GM13976 (cell line): ENCODE measurements around the gene MTREX.

Experiments used
- DNase-seq: peaks from one replicate; pipeline ENCODE4 v3.0.0; 2012; ENCODE audit warnings: low spot score
- CTCF ChIP-seq: IDR thresholded peaks from 2 replicates; pipeline ENCODE4 v1.5.1; 2012; ENCODE audit warnings: borderline replicate concordance, mild to moderate bottlenecking; ENCODE audit not compliant: insufficient read depth; ENCODE audit errors: extremely low read depth, missing control alignments, control extremely low read depth
- in situ Hi-C: fragments of 300-500 bp; cut with MboI; formaldehyde crosslinking; loops from one replicate; pipeline ENCODE4 v1.12.0; 2022; ENCODE audit warnings: low sequenced_read_pairs, mixed read lengths, inconsistent platforms; ENCODE audit not compliant: unreplicated experiment

The MTREX gene

GRCh38 chr5:55393501-55394175, 85.8 kb downstream of the MTREX start:
- TF ChIP-seq CTCF: no peak
- in situ Hi-C loops: no loop called here
- DNase-seq: no peak

GRCh38 chr5:55402199-55402598, 94.4 kb downstream of the MTREX start:
- DNase-seq: no peak
- TF ChIP-seq CTCF: no peak
- in situ Hi-C loops: no loop called here

GRCh38 chr5:55406292-55406691, 98.5 kb downstream of the MTREX start:
- TF ChIP-seq CTCF: no peak
- in situ Hi-C loops: no loop called here
- no peak for DNase-seq

- DNase-seq: no peak
- in situ Hi-C loops: no loop called here
These were observed 99.4 kb downstream of the MTREX start for GRCh38 chr5:55407059-55407684.

GRCh38 chr5:55407984-55408383, 100.2 kb downstream of the MTREX start:
- in situ Hi-C loops: no loop called here
- no peak for TF ChIP-seq CTCF
- DNase-seq: no peak

More at GRCh38 chr5:55407059-55407684, 99.4 kb downstream of the MTREX start:
- TF ChIP-seq CTCF: no peak

- no peak for DNase-seq
- TF ChIP-seq CTCF: no peak
- in situ Hi-C loops: no loop called here
These were observed 102.0 kb downstream of the MTREX start for GRCh38 chr5:55409775-55410174.

GRCh38 chr5:55410845-55411244, 103.1 kb downstream of the MTREX start:
- in situ Hi-C loops: no loop called here
- no peak for TF ChIP-seq CTCF
- DNase-seq: no peak
